GM12878 (cell line): ENCODE measurements around the gene FANCC. TPM values are rescaled to one million over a fixed set of nuclear protein-coding genes. Genes with fewer than 3 reads are reported as not detected.
"Not testable (repeated sequence)": the region's sequence is repeated elsewhere in the genome, so short reads cannot be mapped to it uniquely, and the experiment has no call there.

Experiments
- ATAC-seq: fragments of 200-7000 bp; cut with Tn5 transposase; 3 replicates; pipeline ENCODE4 v1.9.1; 2020; ENCODE audit warnings: mild to moderate bottlenecking, moderate library complexity
- BruUV-seq: library from RNA; stranded (reverse); fragments of 400-500 nt; replicated peaks from 2 replicates; lab custom pipeline; 2021; lab: Mats Ljungman, UMichigan
- CTCF ChIA-PET: fragments of 300-600 bp; sonication (Branson Sonifier 250); formaldehyde crosslinking; extraction: SDS; loops from one replicate; lab custom pipeline; 2021; ENCODE audit warnings: inconsistent platforms; lab: Yijun Ruan, JAX
- POLR2A ChIA-PET: fragments of 350-600 bp; formaldehyde crosslinking; extraction: SDS; loops from one replicate; lab custom pipeline; 2021; ENCODE audit warnings: inconsistent platforms; lab: Charles Lee
- RAD21 ChIA-PET: fragments of 300-600 bp; sonication (Branson Sonifier 250); formaldehyde crosslinking; loops from one replicate; lab custom pipeline; 2023; ENCODE audit warnings: antibody characterized with exemption; ENCODE audit not compliant: unreplicated experiment; lab: Charles Lee
- SMC1A ChIA-PET: fragments of 300-600 bp; sonication (Branson Sonifier 250); formaldehyde crosslinking; loops from one replicate; lab custom pipeline; 2023; ENCODE audit not compliant: unreplicated experiment, uncharacterized antibody; lab: Charles Lee
- DNase-seq: peaks from one replicate; pipeline ENCODE4 v3.0.0-alpha.2; 2011; ENCODE audit warnings: low read depth, low spot score
- FAIRE-seq: peaks from 3 replicates; lab custom pipeline; 2011; peaks lifted over from hg19 to GRCh38; lab: Jason Lieb, UNC
- H2AFZ ChIP-seq: 2 replicates; pipeline ENCODE4 v1.6.0; 2011; ENCODE audit warnings: low read depth, low read length, control low read depth; ENCODE audit not compliant: control insufficient read depth
- H3K27ac ChIP-seq: 2 replicates; pipeline ENCODE4 v1.5.1; 2011; ENCODE audit warnings: control low read depth; ENCODE audit not compliant: control insufficient read depth, insufficient read depth
- H3K27me3 ChIP-seq, 2 experiments: replicated peaks in 1 of 2; 2 replicates each; pipeline versions ENCODE4 v1.6.0 to v1.6.1; 2011; ENCODE audit warnings: low read length in 1 of 2; ENCODE audit not compliant: control insufficient read depth in 2 of 2, insufficient read depth in 2 of 2
- H3K36me3 ChIP-seq, 2 experiments: 2 replicates each; pipeline ENCODE4 v1.5.1; 2011; ENCODE audit warnings: low read length in 1 of 2; ENCODE audit not compliant: control insufficient read depth in 2 of 2, insufficient read depth in 2 of 2
- H3K4me1 ChIP-seq: 2 replicates; pipeline ENCODE4 v1.6.1; 2011; ENCODE audit warnings: mild to moderate bottlenecking, low read length, moderate library complexity, mixed read lengths; ENCODE audit not compliant: control insufficient read depth, insufficient read depth
- H3K4me2 ChIP-seq: 2 replicates; pipeline ENCODE4 v1.6.0; 2011; ENCODE audit warnings: control low read depth; ENCODE audit not compliant: control insufficient read depth, insufficient read depth
- H3K4me3 ChIP-seq: fragments of 200-600 bp; sonication (generic); 2 replicates; pipeline ENCODE4 v1.5.1; 2016
- H3K79me2 ChIP-seq: 2 replicates; pipeline ENCODE4 v1.6.0; 2011; ENCODE audit warnings: low read length; ENCODE audit not compliant: control insufficient read depth, insufficient read depth
- H3K9ac ChIP-seq: 2 replicates; pipeline ENCODE4 v1.8.0; 2011; ENCODE audit warnings: low read length, control low read depth, mixed read lengths; ENCODE audit not compliant: control insufficient read depth, insufficient read depth
- H3K9me3 ChIP-seq: replicated peaks from 3 replicates; pipeline ENCODE4 v1.5.1; 2011; ENCODE audit warnings: mild to moderate bottlenecking, low read length; ENCODE audit not compliant: control insufficient read depth, insufficient read depth
- H4K20me1 ChIP-seq: 2 replicates; pipeline ENCODE4 v1.6.0; 2011; ENCODE audit not compliant: control insufficient read depth, insufficient read depth
- WGBS: methylation state at CpG from one replicate; pipeline ENCODE4 v1.1.6; 2016; ENCODE audit warnings: low lambda C conversion rate; ENCODE audit not compliant: insufficient replicate concordance, insufficient coverage; ENCODE audit errors: missing lambda C conversion rate; 5-methylcytosine and 5-hydroxymethylcytosine counted together
- in situ Hi-C: fragments of 300-500 bp; cut with MboI; formaldehyde crosslinking; loops from 9 replicates; pipeline ENCODE4 v1.14.3; 2018; ENCODE audit warnings: mixed read lengths
- intact Hi-C: fragments of 100-400 bp; cut with micrococcal nuclease; formaldehyde crosslinking; loops from one replicate; pipeline ENCODE4 v1.14.2; 2022; ENCODE audit not compliant: unreplicated experiment
- polyA plus RNA-seq, 11 experiments: library from polyadenylated mRNA; depleted of rRNA in 4 of 11; unstranded in 6 of 11; stranded (reverse) in 5 of 11; fragments of >200 nt; fragmentation: Nextera tagmentation in 4 of 11; fragmentation: Illumina TruSeq in 1 of 11; extraction: Ambion mirVana in 4 of 11; extraction: Trizol in 1 of 11; gene quantifications; 1 replicate in 1 of 11; 2 replicates in 10 of 11; pipeline versions ENCODE4 v1.2.1 to v1.2.3, GENCODE V29; 2011 to 2016; ENCODE audit warnings: inconsistent platforms in 2 of 11, missing spikeins in 2 of 11, low read depth in 1 of 11
- total RNA-seq, 4 experiments: library from RNA; depleted of rRNA in 3 of 4; stranded (reverse); fragments of >200 nt in 3 of 4; fragmentation: Illumina TruSeq in 1 of 4; extraction: Trizol in 1 of 4; gene quantifications; 2 replicates each; pipeline versions ENCODE4 v1.2.1 to v1.2.3, GENCODE V29; 2013 to 2021
- TF ChIP-seq, protein P1 (sequence below): IDR thresholded peaks from 2 replicates; pipeline ENCODE4 v1.6.1; 2011; ENCODE audit warnings: low read depth, mild to moderate bottlenecking, low read length, moderate library complexity, borderline replicate concordance; ENCODE audit errors: extremely low read depth
- TF ChIP-seq, protein P2 (sequence below): fragments of 450-650 bp; IDR thresholded peaks from 2 replicates; pipeline ENCODE4 v1.6.1; 2017; ENCODE audit warnings: low read depth, mild to moderate bottlenecking, moderate library complexity

FANCC gene
- total and polyA plus RNA-seq, 10 of the 15 experiments (the other 5 are each of a cell fraction or from before 2014, with no cell fraction given): 1.2 to 16.8 (median 10.5) TPM

DNA sequence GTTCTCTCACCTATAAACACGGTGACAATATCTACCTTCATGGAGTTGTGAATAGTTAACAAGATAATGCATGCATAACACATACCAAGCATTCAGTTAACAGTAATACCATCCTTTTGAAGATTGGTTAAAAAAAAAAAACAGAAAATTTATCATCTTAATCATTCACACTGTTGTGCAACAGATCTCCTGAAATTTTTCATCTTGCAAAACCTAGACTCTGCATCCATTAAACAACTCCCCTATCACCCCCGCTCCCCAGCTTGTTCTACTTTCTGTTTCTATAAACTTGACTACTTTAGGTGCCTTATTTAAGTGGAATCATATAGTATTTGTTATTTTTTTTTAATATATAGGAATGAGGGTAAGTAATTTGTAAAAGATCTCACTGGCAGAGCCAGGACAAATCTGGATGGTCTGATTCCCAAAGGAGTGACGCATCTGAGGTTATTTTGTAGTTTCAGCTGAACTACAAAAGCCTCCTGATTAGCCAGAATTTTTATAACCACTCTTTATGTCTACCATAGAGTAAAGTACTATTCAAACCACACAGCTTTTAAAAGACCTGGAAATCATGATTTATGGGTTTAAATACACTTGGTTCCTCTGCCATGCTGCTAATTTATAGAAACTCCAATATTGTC is 93.0 kb downstream of the FANCC start (continued):
- TF ChIP-seq, protein P1, sequence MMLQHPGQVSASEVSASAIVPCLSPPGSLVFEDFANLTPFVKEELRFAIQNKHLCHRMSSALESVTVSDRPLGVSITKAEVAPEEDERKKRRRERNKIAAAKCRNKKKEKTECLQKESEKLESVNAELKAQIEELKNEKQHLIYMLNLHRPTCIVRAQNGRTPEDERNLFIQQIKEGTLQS: no peak
- TF ChIP-seq, protein P2, sequence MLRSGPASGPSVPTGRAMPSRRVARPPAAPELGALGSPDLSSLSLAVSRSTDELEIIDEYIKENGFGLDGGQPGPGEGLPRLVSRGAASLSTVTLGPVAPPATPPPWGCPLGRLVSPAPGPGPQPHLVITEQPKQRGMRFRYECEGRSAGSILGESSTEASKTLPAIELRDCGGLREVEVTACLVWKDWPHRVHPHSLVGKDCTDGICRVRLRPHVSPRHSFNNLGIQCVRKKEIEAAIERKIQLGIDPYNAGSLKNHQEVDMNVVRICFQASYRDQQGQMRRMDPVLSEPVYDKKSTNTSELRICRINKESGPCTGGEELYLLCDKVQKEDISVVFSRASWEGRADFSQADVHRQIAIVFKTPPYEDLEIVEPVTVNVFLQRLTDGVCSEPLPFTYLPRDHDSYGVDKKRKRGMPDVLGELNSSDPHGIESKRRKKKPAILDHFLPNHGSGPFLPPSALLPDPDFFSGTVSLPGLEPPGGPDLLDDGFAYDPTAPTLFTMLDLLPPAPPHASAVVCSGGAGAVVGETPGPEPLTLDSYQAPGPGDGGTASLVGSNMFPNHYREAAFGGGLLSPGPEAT: no peak

GRCh38 chr9:95220352-95220751 is 97.2 kb downstream of the FANCC start:
- in situ Hi-C loops, H3K79me2 ChIP-seq, H3K4me2 ChIP-seq, POLR2A ChIA-PET, H3K9me3 ChIP-seq, H4K20me1 ChIP-seq, CTCF ChIA-PET, RAD21 ChIA-PET, BruUV-seq, DNase-seq, intact Hi-C loops, H2AFZ ChIP-seq, H3K4me3 ChIP-seq, SMC1A ChIA-PET, FAIRE-seq, H3K36me3 ChIP-seq, H3K9ac ChIP-seq, ATAC-seq, H3K27ac ChIP-seq, H3K27me3 ChIP-seq, H3K4me1 ChIP-seq: not testable (repeated sequence)
- 100% methylated on average over 4 of the region's 4 CpGs for WGBS
